ENCODE measurements around the gene SRGAP3.

SRGAP3 gene

GRCh38 chr3:8959668-8960067, 289.8 kb downstream of the SRGAP3 start:
- no peak for TF ChIP-seq CTCF (IDR thresholded peaks at IDR 0.05; ENCODE audit: insufficient read depth, low read depth, low read length, missing control alignments)
- H3K4me3 ChIP-seq (ENCODE audit: low read depth, low read length): no peak overlapping the region
- DNase-seq (ENCODE audit: low read depth): no peak

- no peak overlapping the region for H3K4me3 ChIP-seq (ENCODE audit: low read depth, low read length)
- DNase-seq (ENCODE audit: low read depth): peak; percentile 68
- TF ChIP-seq CTCF (IDR thresholded peaks at IDR 0.05; ENCODE audit: insufficient read depth, low read depth, low read length, missing control alignments): no peak
Measured at GRCh38 chr3:8954938-8955763, 294.3 kb downstream of the SRGAP3 start.

- DNase-seq (ENCODE audit: low read depth): no peak
- H3K4me3 ChIP-seq (ENCODE audit: low read depth, low read length): no peak overlapping the region
- TF ChIP-seq CTCF (IDR thresholded peaks at IDR 0.05; ENCODE audit: insufficient read depth, low read depth, low read length, missing control alignments): no peak
Measured at GRCh38 chr3:8953313-8953712, 296.1 kb downstream of the SRGAP3 start.

- H3K4me3 ChIP-seq (ENCODE audit: low read depth, low read length): no peak overlapping the region
- no peak for TF ChIP-seq CTCF (IDR thresholded peaks at IDR 0.05; ENCODE audit: insufficient read depth, low read depth, low read length, missing control alignments)
- no peak for DNase-seq (ENCODE audit: low read depth)
Measured at GRCh38 chr3:8952130-8952529, 297.3 kb downstream of the SRGAP3 start.

GRCh38 chr3:8945890-8946600, 303.4 kb downstream of the SRGAP3 start:
- no peak overlapping the region for H3K4me3 ChIP-seq (ENCODE audit: low read depth, low read length)
- no peak for TF ChIP-seq CTCF (IDR thresholded peaks at IDR 0.05; ENCODE audit: insufficient read depth, low read depth, low read length, missing control alignments)
- no peak for DNase-seq (ENCODE audit: low read depth)

- DNase-seq (ENCODE audit: low read depth): no peak
- no peak for TF ChIP-seq CTCF (IDR thresholded peaks at IDR 0.05; ENCODE audit: insufficient read depth, low read depth, low read length, missing control alignments)
- no peak overlapping the region for H3K4me3 ChIP-seq (ENCODE audit: low read depth, low read length)
Measured at GRCh38 chr3:8942746-8943488, 306.5 kb downstream of the SRGAP3 start.
